Mammary epithelial cell (primary cell): ENCODE measurements around the gene PTCH2.

Source experiments
- EZH2 ChIP-seq: IDR thresholded peaks from 2 replicates; pipeline ENCODE4 v1.6.1; 2012; ENCODE audit warnings: low read length, inconsistent platforms, borderline replicate concordance
- TF ChIP-seq, protein P1 (sequence below), 2 donors: IDR thresholded peaks in 1 of 2; conservative IDR thresholded peaks in 1 of 2; 2 replicates each; pipeline ENCODE4 v1.5.1; 2011 to 2012; ENCODE audit warnings: inconsistent platforms in 2 of 2, low read length in 2 of 2, mild to moderate bottlenecking in 2 of 2, control low read depth in 1 of 2, low read depth in 1 of 2; ENCODE audit not compliant: insufficient read depth in 1 of 2; ENCODE audit errors: extremely low read depth in 1 of 2

DNA sequence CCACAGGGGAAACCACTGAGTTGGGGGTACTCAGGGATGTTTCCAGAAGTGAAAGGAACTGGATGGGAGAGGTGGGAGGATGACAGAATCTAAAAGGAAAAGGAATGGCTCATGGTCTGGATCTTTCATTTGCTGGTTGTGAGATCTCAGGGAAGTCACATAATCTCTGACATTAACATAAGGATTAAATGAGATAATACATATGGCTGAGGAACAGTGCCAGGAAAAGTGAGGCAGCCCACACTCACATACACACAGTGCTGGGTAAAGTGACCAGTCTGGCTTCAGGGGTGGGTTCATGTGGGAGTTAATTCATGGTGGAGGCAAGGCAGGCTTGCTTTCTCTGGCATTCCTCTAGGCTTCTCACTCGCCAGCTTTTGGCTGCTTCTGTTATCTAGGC lies 3.9 kb upstream of the PTCH2 start:
- TF ChIP-seq, protein P1, sequence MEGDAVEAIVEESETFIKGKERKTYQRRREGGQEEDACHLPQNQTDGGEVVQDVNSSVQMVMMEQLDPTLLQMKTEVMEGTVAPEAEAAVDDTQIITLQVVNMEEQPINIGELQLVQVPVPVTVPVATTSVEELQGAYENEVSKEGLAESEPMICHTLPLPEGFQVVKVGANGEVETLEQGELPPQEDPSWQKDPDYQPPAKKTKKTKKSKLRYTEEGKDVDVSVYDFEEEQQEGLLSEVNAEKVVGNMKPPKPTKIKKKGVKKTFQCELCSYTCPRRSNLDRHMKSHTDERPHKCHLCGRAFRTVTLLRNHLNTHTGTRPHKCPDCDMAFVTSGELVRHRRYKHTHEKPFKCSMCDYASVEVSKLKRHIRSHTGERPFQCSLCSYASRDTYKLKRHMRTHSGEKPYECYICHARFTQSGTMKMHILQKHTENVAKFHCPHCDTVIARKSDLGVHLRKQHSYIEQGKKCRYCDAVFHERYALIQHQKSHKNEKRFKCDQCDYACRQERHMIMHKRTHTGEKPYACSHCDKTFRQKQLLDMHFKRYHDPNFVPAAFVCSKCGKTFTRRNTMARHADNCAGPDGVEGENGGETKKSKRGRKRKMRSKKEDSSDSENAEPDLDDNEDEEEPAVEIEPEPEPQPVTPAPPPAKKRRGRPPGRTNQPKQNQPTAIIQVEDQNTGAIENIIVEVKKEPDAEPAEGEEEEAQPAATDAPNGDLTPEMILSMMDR (conservative IDR thresholded peaks at IDR 0.05 in 1 of 2, IDR thresholded peaks at IDR 0.05 in 1 of 2; ENCODE audit: extremely low read depth in 1 of 2, insufficient read depth in 1 of 2, low read depth in 1 of 2, low read length in 2 of 2), result no peak
- no peak for TF ChIP-seq EZH2
